ENCODE results near the gene LHFPL2. TPM values are rescaled to one million over a fixed set of nuclear protein-coding genes. Genes with fewer than 3 reads are reported as not detected.
A peak's percentile ranks its signal among the peaks of the same experiment; 100 is the strongest.

Gene LHFPL2
- total and polyA plus RNA-seq, 9 of the 15 experiments (the other 6 are each of a cell fraction or from before 2014, with no cell fraction given) = 1.0 to 6.6 (median 4.6) TPM

DNA sequence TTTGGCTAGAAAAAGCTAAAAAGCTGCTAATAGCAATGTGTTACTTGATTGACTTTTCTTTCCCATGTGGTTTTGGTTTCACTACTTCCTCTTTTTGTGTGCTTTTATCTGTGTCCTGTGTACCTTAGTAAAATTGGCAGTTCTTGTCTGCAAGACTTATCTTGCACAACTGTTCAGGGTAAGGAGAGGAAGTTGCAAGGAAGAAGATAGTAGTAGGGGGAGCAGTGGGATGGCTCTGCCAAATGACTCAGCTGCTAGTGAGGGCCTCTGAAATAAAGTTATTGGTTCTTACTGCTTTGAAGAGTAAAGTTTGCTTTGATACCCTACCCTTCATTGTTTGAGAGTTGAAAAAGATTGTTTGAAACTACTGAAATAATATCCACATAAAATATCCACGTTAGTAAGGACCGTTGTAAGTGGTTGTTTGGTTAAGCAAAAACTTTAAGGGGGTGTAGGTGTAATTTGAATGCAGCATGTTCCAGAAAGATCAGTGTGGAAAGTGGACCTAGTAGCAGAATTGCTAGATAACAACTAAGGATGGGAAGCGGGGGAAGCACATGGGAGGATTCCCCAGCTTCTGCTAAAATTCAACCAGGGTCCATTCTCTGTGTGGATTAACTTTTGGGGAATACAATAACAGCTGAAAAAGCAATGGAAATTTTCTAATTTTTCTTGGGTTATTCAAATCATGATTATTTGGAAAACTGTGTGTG is 164.6 kb downstream of the LHFPL2 start (continued):
- TF ChIP-seq EP300 (IDR thresholded peaks at IDR 0.05; ENCODE audit: low read length) = peak; percentile 97
- TF ChIP-seq, protein P1, sequence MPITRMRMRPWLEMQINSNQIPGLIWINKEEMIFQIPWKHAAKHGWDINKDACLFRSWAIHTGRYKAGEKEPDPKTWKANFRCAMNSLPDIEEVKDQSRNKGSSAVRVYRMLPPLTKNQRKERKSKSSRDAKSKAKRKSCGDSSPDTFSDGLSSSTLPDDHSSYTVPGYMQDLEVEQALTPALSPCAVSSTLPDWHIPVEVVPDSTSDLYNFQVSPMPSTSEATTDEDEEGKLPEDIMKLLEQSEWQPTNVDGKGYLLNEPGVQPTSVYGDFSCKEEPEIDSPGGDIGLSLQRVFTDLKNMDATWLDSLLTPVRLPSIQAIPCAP (CRISPR knock-in tag; IDR thresholded peaks at IDR 0.05; ENCODE audit: borderline replicate concordance) = no peak
- no peak for TF ChIP-seq CBX2 (IDR thresholded peaks at IDR 0.05; ENCODE audit: insufficient read depth, low read length, poor library complexity, severe bottlenecking)
- TF ChIP-seq NFRKB (IDR thresholded peaks at IDR 0.05; ENCODE audit: low read depth) = 0 out of 2 replicates have a peak, but pooled peaks have one; percentile 59
- peak; percentile 92; the same call in 1 of the 2 replicates for TF ChIP-seq LCOR (CRISPR knock-in tag; IDR thresholded peaks at IDR 0.05)
- no peak for TF ChIP-seq DDX20 (tag; IDR thresholded peaks at IDR 0.05; ENCODE audit: low read depth)
- peak; percentile 91 for TF ChIP-seq TCF3 (CRISPR knock-in tag; IDR thresholded peaks at IDR 0.05)
- TF ChIP-seq ZNF239 (CRISPR knock-in tag; IDR thresholded peaks at IDR 0.05) = peak; percentile 46; the same call in 1 of the 2 replicates
- no peak; the same call in 1 of the 2 replicates for TF ChIP-seq ELF4 (CRISPR knock-in tag; IDR thresholded peaks at IDR 0.05)
- TF ChIP-seq ZNF589 (CRISPR knock-in tag; IDR thresholded peaks at IDR 0.05; ENCODE audit: low read depth) = no peak; the same call in 1 of the 2 replicates
- TF ChIP-seq L3MBTL2 (IDR thresholded peaks at IDR 0.05) = peak; percentile 67
- TF ChIP-seq, protein P2, sequence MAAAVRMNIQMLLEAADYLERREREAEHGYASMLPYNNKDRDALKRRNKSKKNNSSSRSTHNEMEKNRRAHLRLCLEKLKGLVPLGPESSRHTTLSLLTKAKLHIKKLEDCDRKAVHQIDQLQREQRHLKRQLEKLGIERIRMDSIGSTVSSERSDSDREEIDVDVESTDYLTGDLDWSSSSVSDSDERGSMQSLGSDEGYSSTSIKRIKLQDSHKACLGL (CRISPR knock-in tag; IDR thresholded peaks at IDR 0.05; ENCODE audit: borderline replicate concordance, poor library complexity, severe bottlenecking) = no peak
- TF ChIP-seq SOX6 (IDR thresholded peaks at IDR 0.05) = peak; percentile 93
- peak; percentile 92 for TF ChIP-seq SMARCA5 (IDR thresholded peaks at IDR 0.05)
- TF ChIP-seq, protein P3, sequence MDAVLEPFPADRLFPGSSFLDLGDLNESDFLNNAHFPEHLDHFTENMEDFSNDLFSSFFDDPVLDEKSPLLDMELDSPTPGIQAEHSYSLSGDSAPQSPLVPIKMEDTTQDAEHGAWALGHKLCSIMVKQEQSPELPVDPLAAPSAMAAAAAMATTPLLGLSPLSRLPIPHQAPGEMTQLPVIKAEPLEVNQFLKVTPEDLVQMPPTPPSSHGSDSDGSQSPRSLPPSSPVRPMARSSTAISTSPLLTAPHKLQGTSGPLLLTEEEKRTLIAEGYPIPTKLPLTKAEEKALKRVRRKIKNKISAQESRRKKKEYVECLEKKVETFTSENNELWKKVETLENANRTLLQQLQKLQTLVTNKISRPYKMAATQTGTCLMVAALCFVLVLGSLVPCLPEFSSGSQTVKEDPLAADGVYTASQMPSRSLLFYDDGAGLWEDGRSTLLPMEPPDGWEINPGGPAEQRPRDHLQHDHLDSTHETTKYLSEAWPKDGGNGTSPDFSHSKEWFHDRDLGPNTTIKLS (IDR thresholded peaks at IDR 0.05; ENCODE audit: borderline replicate concordance, low read depth) = 0 out of 2 replicates have a peak, but pooled peaks have one; percentile 28
- no peak for TF ChIP-seq PHF8 (IDR thresholded peaks at IDR 0.05; ENCODE audit: borderline replicate concordance, low read length)
- TF ChIP-seq MAFF (IDR thresholded peaks at IDR 0.05; ENCODE audit: low read length) = peak; percentile 81; the same call in 1 of the 2 replicates
- TF ChIP-seq, protein P4, sequence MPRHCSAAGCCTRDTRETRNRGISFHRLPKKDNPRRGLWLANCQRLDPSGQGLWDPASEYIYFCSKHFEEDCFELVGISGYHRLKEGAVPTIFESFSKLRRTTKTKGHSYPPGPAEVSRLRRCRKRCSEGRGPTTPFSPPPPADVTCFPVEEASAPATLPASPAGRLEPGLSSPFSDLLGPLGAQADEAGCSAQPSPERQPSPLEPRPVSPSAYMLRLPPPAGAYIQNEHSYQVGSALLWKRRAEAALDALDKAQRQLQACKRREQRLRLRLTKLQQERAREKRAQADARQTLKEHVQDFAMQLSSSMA (CRISPR knock-in tag; IDR thresholded peaks at IDR 0.05) = no peak
- no peak for TF ChIP-seq SIN3A (IDR thresholded peaks at IDR 0.05; ENCODE audit: borderline replicate concordance in 2 of 2, control insufficient read depth in 1 of 2, low read depth in 2 of 2, low read length in 2 of 2)
- no peak for TF ChIP-seq ELF2 (CRISPR knock-in tag; IDR thresholded peaks at IDR 0.05)
- TF ChIP-seq, protein P5, sequence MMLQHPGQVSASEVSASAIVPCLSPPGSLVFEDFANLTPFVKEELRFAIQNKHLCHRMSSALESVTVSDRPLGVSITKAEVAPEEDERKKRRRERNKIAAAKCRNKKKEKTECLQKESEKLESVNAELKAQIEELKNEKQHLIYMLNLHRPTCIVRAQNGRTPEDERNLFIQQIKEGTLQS (IDR thresholded peaks at IDR 0.05) = peak; percentile 81
- TF ChIP-seq, protein P5 (CRISPR knock-in tag; conservative IDR thresholded peaks at IDR 0.05) = peak; percentile 78; the same call in 1 of the 2 replicates
- TF ChIP-seq TAL1 (IDR thresholded peaks at IDR 0.05) = peak; percentile 84

Measured in K562 (cell line).